Measurements from ENCODE around the gene SLC36A3.

Gene SLC36A3

GRCh38 chr5:151298063-151298855, 5.3 kb downstream of the SLC36A3 start:
- DNase-seq (ENCODE audit: low spot score): peak; percentile 69

DNA sequence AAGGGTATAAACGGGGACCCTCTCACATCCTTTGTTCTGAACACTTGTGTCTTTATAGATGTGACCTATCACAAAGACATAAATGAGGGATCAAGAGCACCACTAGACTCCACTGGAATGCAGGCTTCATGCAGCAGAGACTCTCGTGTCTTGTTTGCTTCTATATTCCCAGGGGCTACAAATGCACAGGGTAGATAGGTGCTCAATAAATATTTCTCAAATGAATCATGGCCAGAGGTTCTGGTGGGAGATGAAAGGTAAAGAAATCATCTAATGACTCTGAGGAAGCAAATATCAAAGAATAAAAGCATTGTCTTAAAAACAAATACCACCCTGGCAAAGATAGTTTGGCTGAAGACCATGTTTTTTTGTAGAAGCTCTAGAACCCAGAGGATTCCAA, 6.6 kb downstream of the SLC36A3 start:
- DNase-seq (ENCODE audit: low spot score): no peak

- no peak for DNase-seq (ENCODE audit: low spot score)
These were observed 7.1 kb downstream of the SLC36A3 start for GRCh38 chr5:151296478-151296830.

DNA sequence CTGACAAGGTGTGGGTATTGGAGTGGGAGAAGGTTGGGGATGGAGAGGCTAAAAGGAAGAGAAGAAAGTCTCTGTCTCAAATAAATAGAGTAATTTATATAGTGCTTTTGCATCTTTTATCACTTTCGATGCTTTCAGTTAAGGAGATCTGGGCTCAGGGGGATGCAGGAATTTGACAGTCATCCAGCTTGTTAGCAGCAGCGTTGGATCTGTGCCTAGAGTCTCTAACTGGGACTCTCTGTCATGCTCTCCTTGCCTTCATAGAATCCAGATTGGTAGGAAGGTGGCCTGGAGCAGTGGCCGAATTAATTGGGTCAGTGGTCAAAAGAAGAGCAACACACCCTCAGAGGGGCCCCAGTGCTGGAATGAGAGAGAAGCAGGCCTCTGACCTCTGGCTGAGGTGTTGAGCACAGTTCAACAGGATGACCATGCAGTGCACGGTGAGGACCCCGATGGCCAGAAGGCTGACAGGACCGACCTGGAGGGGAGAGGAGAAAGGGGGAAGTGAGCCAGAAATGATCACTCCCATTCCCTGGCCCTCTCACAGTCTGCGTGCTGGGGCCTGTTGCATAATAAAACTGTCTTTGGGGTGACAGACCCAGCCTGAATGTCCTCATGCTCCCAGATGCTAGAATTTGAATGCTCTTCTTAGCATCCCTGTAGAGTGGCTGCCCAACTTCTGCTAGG, 7.6 kb downstream of the SLC36A3 start:
- DNase-seq (ENCODE audit: low spot score): no peak

- DNase-seq (ENCODE audit: low spot score): no peak
These were observed 8.4 kb downstream of the SLC36A3 start for GRCh38 chr5:151295138-151295537.

GRCh38 chr5:151293624-151294023, 9.9 kb downstream of the SLC36A3 start:
- DNase-seq (ENCODE audit: low spot score): peak; percentile 51

- DNase-seq (ENCODE audit: low spot score): peak; percentile 42
These were observed 15.4 kb downstream of the SLC36A3 start for GRCh38 chr5:151288180-151288579.

DNA sequence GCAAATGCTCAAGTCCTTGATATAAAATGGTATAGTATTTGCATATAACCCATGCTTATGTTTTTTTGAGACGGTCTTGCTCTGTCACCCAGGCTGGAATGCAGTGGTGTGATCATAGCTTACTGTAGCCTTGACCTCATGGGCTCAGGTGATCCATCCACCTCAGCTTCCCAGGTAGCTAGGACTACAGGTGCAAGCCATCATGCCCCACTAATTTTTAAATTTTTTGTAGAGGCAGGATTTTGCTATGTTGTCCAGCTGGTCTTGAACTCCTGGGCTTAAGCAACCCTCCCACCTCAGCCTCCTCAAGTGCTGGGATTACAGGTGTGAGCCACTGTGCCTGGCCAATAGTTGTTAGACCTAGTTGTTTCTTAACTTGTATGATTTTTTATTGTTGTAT, 17.3 kb downstream of the SLC36A3 start:
- no peak for DNase-seq (ENCODE audit: low spot score)

- DNase-seq (ENCODE audit: low spot score): no peak
These were observed 17.9 kb downstream of the SLC36A3 start for GRCh38 chr5:151285683-151286082.

- DNase-seq (ENCODE audit: low spot score): peak; percentile 35
These were observed 19.1 kb downstream of the SLC36A3 start for GRCh38 chr5:151284392-151284967.

- no peak for DNase-seq (ENCODE audit: low spot score)
These were observed 20.3 kb downstream of the SLC36A3 start for GRCh38 chr5:151283120-151283825.

- DNase-seq (ENCODE audit: low spot score): no peak
These were observed 22.4 kb downstream of the SLC36A3 start for GRCh38 chr5:151281001-151281639.

GRCh38 chr5:151280443-151280842, 23.1 kb downstream of the SLC36A3 start:
- DNase-seq (ENCODE audit: low spot score): no peak

- no peak for DNase-seq (ENCODE audit: low spot score)
These were observed 24.7 kb downstream of the SLC36A3 start for GRCh38 chr5:151278845-151279244.

GRCh38 chr5:151275803-151276202, 27.8 kb downstream of the SLC36A3 start:
- no peak for DNase-seq (ENCODE audit: low spot score)

DNA sequence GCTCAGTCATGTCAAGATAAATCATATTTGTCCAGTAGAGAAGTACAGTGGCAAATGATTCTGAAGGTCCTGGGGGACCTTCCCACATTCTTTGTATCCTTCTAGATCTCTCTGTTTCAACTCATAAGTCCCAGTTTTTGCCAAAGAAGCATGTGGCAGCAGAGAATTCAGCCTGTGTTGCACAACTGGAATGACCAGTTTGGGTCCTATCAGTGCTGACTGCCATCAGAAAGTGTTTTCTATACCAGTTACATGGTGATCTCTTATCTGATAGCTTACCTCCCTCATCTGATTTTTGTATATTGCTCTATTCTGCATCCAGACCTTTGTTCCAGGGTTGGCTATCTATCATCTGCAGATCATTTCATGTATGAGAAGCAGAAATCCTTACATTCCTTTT, 28.9 kb downstream of the SLC36A3 start:
- no peak for DNase-seq (ENCODE audit: low spot score)

- no peak for DNase-seq (ENCODE audit: low spot score)
These were observed 32.2 kb downstream of the SLC36A3 start for GRCh38 chr5:151271336-151271735.

- no peak for DNase-seq (ENCODE audit: low spot score)
These were observed 33.0 kb downstream of the SLC36A3 start for GRCh38 chr5:151270599-151270998.

- no peak for DNase-seq (ENCODE audit: low spot score)
These were observed 35.9 kb downstream of the SLC36A3 start for GRCh38 chr5:151267491-151268260.

DNA sequence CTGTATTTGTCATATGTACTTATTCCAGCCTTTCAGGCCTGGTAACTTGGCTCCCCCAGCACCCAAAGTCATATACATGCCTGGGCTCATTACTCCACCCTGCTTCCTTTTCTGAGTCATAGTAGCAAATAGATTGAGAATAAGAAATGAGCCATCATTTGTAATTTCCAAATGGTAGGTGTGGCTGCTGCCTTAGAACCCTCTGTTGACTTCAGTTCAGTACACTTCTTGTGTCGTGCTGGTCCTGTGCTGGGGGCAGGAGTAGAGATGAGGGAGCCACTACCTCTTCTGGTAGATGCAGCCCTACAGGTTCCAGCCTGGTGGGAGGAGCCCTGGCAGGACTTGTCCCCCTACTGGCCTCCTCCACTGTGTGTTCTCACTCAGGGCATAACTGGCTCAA, 39.5 kb downstream of the SLC36A3 start:
- DNase-seq (ENCODE audit: low spot score): peak; percentile 32

- DNase-seq (ENCODE audit: low spot score): no peak
These were observed 41.0 kb downstream of the SLC36A3 start for GRCh38 chr5:151262532-151262931.
